NCI-H2107 treated with DMSO at 0.1 percent for 48 hours (cell line): Measurements from ENCODE around the gene PHC3.
"Not testable (repeated sequence)": the region's sequence is repeated elsewhere in the genome, so short reads cannot be mapped to it uniquely, and the experiment has no call there.

Experiments
- DNase-seq: peaks from one replicate; lab custom pipeline; 2025; ENCODE audit not compliant: unreplicated experiment; lab: John Stamatoyannopoulos, UW

Gene PHC3, protein sequence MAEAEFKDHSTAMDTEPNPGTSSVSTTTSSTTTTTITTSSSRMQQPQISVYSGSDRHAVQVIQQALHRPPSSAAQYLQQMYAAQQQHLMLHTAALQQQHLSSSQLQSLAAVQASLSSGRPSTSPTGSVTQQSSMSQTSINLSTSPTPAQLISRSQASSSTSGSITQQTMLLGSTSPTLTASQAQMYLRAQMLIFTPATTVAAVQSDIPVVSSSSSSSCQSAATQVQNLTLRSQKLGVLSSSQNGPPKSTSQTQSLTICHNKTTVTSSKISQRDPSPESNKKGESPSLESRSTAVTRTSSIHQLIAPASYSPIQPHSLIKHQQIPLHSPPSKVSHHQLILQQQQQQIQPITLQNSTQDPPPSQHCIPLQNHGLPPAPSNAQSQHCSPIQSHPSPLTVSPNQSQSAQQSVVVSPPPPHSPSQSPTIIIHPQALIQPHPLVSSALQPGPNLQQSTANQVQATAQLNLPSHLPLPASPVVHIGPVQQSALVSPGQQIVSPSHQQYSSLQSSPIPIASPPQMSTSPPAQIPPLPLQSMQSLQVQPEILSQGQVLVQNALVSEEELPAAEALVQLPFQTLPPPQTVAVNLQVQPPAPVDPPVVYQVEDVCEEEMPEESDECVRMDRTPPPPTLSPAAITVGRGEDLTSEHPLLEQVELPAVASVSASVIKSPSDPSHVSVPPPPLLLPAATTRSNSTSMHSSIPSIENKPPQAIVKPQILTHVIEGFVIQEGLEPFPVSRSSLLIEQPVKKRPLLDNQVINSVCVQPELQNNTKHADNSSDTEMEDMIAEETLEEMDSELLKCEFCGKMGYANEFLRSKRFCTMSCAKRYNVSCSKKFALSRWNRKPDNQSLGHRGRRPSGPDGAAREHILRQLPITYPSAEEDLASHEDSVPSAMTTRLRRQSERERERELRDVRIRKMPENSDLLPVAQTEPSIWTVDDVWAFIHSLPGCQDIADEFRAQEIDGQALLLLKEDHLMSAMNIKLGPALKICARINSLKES

DNA sequence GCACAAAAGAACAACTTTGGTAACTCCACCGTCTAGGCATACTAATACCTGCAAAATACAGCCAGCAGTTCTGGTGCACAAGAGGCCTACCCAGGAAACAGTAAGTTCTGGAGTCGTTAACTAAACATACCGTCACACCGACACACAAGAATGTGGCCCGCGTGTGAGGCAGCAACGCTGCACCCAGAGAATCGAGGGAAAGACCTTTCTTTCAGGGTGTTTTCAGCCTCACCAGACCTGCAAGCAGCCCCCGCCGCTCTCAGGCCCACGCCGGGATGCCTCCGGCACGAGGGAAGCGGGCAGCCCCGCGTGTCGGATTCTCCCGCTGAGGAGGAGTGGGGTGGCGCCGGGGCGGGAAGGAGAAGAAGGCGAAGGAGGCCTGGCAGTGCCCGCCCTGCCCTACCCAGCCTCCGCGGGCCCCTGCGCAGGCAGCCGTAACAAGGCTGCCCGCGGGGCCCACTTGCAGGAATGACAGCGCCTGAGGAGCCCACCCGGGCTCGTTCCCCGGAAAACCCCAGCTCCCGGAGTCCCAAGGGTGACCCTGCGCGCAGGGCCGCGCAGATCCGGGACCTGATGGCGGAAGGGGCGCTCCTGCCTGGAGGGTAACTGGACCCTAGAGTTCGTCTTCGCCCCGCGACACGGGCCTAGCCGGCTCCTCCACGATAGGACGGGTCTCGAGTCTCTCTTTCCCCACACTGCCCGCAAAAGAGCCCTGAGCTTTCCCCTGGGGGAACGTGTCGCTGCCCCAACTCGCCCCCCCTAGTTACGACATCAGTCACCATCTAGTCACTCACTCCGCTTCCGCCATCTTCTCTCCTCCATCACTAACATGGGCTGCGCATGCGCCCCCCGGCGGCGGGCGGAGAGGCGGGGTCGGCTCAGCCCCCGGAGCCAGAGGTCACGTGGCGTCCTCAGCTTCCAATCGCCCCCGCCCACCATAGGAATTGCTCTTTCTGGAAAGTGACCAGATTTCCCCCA is at the start of gene PHC3:
Gene PHC3, minus strand, starts transcription at position 826 of the 978 bp plus-strand sequence. Its CDS starts 18 bp downstream, at position 808.
- peak; percentile 97 for DNase-seq

DNA sequence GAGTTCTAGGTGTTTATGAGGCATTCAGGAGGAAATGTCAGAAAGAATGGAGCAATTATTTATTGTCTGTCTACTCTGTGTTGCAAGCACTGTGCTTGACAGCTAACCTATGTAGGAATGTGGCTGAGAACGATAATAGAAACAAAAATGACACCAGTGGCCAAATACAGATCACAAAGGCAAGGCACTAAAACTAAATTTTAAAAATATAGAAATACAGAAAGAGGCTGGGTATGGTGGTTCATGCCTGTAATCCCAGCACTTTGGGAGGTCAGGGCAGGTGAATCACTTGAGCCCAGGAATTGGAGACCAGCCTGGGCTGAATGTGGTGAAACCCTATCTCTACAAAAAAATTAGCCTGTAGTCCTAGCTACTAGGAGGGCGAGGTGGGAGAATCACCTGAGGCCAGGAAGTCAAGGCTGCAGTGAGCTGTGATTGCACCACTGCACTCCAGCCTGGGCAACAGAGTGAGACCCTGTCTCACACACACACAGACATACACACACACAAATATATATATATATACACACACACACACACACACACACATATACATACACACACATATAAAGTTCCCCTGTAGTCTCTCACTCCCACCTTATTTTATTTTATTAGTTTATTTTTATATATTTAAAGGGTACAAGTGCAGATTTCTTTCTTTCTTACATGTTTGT is 46.7 kb upstream of the PHC3 start:
- DNase-seq, result no peak

DNA sequence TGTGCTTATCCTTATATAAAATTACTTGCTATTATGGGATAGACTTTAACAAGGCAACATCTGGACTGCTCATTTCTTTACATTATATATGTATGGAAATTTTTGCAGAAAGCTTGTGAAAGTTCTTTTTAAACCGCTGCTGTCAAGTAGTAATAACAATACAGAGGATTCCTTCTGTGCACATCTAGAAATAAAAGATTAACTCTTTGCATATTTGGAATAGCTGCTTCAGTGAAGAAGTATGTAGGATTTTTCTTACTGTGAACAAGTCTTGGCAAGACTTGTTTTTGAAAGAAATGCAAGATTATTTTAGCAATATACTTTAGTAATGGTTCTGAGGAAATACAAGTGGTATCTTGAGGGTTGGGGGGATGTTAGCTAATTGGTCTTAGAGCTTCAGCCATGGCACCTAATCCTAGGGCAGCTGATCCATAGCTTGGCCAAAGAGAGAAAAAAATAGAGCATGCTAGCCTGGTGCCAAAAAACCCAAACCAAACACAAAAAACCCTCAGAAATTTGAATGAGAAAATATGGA is 45.0 kb upstream of the PHC3 start:
- no peak for DNase-seq

DNA sequence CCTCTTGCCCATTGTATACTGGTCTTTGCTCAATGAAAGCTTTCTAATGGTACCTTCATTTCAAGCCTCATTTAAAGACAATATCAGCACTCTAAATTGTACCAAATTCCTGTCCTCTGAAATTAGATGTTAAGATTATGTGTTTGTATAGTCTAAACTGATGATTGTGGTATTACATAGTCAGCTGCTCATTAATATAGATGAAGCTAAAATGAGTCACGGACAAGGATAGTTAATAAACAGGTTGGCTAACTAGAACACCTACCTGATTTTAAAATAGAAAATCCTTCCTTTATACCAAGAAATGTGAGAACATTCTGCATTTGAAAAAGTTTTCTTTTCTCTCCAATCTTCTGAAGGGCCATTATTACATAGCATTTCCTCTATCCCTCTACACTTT is 43.6 kb upstream of the PHC3 start:
- DNase-seq, result no peak

DNA sequence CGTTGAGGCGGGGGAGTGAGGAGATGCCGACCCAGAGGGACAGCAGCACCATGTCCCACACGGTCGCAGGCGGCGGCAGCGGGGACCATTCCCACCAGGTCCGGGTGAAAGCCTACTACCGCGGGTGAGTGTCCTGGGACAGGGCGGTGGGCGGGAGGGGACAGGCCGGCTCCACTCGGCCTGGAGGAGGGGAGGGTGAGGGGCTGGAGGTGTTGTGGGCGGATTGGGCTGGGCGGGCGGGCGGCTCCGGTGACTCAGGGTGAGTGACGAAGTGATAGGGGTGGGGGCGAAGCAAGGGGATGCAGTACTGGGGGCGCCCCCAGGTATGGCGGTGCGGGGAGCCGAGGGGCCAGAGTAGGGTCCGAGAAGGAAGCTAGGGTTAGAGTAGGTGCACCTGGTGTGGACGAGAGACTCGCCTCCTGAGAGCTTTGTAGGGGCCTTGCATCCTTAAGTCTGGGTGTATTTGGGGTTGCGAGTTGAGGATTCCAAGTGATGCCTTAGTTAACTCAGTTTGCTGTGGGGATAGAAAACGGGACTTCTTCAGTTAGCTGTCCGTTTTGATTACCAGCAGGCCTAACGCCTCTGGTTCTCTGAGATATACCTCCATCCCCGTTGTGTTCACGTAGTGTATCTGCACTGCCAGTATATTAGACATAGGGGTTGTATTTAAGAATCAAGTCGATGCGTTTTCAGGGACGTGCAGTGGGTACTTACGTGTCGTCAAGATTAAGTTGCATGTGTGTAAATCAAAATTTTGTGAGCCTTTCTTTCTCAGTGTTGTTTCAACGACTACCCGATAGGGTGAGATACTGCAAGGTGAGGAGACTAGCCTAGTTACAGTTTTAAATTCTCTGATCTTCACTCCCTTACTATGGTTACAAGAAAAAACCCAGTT is 41.4 kb upstream of the PHC3 start:
- DNase-seq, result peak; percentile 68

DNA sequence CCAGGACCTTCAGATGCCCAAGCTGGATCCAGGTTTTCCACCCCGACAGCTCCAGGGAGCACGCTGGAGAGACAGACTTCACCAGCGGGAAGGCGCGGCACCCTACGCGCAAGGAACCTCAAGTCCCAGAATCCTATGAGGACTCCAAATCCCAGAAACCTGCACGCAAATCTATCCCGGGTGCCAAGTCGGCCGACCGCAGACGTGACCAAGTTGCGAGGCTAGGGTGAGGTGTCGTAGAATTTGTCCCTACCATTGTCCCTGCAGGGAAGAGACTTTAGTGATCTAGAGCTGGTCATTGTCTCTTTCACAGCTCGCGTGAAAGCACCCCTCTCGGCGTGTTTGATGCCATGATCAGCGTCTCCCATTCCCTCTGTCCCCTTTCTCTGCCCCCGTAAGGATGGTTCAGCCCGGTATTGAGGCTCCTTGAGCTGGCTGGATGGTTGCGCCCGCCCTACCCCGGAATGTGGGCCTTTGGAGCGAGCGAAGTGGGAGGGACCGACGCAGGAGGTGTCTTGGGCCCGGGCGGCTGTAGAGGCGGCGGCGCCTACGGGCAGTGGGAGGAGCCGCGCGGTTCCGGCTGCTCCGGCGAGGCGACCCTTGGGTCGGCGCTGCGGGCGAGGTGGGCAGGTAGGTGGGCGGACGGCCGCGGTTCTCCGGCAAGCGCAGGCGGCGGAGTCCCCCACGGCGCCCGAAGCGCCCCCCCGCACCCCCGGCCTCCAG is 40.6 kb upstream of the PHC3 start, which contains the start of gene PRKCI:
Gene PRKCI, plus strand, starts transcription at position 501 of the 723 bp plus-strand sequence. CDS start 246 bp downstream, outside the sequence.
- DNase-seq, result peak; percentile 99

DNA sequence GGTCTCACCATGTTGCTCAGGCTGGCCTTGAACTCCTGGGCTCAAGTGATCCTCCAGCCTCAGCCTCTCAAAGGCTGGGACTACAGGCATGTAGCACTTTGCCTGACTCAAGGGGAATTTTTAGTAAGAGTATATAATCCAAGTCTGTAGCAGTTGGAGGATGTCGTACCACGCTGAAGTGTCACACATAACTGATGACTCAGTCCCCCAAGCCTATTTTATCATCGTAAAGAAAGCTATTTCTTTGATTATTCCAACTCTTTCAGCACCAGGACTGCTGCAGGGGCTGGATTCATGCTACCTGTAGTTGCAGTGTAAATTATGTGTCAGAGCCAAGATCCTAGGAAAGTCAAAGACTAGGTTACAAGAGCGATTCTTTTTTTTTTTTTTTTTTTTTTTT is 39.3 kb upstream of the PHC3 start:
- DNase-seq, result no peak

DNA sequence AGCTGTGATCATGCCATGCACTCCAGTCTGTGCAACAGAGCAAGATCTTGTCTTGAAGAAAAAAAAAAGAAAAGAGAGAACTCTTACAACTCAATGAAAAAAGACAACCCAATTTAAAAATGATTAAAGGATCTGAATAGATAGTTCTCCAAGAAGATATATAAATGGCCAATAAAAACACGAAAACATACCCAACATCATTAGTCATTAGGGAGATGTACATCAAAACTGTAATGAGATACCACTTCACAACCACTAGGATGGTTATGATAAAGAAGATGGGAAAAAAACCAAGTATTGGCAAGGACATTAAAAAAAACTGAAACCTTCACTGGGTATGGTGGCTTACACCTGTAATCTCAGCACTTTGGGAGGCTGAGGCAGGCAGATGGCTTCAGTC is 38.3 kb upstream of the PHC3 start:
- DNase-seq, result no peak

DNA sequence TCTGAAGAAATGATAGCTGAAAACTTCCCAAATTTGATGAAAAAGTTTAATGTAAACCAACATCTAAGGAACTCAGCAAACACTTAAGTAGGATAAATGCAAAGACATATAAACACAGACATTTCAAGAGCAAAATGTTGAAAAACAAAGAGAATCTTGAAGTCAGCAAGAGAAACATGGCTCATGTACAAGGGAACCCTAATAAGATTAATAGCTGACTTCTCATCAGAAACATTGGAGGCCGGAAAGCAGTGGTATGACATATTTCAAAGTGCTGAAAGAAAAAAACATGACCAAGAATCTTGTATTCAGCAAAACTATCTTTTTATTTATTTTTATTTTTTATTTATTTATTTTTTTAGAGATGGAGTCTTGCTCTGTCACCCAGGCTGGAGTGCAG is 30.1 kb upstream of the PHC3 start:
- no peak for DNase-seq

DNA sequence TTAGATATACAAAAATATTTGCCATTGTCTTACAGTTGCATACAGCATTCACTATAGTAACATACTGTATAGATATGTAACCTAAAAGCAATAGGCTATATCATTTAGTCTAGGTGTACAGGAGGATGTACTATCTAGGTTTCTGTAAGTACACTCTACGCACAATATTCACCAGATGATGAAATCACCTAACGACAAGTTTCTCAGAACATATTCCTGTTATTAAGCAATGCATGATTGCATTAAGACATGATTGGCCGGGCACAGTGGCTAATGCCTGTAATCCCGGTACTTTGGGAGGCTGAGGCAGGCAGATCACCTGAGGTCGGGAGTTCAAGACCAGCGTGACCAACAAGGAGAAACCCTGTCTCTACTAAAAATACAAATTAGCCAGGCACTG is 26.2 kb upstream of the PHC3 start:
- no peak for DNase-seq

DNA sequence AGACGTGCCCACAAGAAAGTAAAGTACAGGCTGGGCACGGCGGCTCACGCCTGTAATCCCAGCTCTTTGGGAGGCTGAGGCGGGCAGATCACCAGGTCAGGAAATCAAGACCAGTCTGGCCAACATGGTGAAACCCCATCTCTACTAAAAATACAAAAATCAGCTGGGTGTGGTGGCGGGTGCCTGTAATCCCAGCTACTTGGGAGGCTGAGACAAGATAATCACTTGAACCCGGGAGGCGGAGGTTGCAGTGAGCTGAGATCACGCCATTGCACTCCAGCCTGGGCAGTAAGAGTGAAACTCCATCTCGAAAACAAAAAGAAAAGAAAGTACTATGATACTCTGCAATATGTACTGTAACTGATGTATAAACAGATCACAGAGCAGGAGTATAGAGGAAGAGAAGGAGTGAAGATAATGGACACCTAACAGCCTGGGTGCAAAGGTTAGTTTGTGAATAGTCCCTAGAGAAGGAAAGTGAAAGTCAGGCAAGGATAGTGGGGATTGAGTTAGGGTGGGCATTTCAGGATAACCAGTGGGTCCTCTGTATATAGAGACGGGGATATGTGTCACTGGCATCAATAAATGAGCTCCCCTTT is 24.7 kb upstream of the PHC3 start:
- DNase-seq, result not testable (repeated sequence)

DNA sequence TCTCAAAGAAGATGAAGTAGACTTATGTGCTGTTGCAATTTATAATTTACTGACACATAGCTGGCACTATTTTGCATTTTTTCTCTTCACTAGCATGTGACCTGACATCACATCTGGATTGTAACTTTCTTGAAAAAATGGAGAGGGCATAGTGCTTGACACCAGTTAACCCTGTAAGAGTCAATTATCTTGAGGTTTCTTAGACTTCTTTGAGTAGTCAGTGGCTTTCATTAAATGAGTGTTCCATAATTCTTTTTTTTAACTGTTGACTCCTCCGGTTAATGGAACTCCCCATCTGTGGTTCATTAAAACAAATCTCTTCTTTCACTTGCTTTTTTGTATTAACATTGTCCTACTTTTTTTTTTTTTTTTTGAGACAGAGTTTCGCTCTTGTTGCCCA is 23.8 kb upstream of the PHC3 start:
- DNase-seq, result no peak

DNA sequence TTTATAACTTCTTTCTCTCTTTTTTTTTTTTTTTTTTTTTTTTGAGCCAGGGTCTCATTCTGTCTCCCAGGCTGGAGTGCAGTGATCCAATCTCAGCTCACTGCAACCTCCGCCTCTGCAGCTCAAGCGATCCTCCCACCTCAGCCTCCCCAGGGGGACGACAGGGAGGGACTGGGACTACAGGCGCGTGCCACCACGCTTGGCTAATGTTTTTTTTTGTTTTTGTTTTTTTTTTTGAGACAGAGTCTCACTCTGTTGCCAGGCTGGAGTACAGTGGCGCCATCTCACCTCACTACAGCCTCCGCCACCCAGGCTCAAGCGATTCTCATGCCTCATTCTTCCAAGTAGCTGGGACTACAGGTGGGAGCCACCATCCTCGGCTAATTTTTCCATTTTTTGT is 23.0 kb upstream of the PHC3 start:
- no peak for DNase-seq

DNA sequence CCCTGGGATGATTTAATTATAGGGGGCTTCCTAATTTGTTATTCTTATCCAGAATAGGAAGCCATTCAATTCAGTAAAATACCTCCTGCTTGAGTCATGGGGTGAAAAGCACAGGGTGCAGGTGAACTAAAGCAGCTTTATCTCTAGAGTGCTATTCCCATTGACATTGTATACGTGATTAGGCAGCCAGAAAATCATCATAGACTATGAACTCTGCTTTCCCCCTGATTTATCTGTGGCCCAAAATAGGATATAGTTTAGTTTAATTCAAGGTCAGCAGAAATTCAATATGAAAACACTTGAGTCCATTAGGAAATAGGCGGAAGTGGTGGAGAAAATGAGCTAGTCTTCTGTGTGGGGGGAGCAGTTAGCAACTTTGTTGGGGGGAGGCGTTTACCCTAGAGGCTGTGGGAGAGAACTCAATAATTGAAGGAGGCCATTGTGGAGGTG is 22.5 kb upstream of the PHC3 start:
- DNase-seq, result no peak

DNA sequence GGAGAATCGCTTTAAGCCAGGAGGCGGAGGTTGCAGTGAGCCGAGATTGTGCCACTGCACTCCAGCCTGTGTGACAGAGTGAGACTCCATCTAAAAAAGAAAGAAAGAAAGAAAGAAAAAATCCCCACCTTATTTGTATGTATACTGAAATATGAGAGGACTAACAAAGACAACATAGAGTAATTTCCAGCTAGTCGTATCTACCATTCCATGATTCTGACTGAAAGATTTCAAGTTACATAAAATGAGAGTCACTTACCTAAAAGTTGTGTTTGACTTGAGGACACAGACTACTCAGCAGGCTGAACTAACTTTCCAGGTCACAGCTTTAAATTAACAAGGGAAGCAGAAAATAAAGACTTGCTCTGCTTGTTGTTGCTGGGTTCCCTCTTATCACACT is 21.9 kb upstream of the PHC3 start:
- DNase-seq, result no peak

DNA sequence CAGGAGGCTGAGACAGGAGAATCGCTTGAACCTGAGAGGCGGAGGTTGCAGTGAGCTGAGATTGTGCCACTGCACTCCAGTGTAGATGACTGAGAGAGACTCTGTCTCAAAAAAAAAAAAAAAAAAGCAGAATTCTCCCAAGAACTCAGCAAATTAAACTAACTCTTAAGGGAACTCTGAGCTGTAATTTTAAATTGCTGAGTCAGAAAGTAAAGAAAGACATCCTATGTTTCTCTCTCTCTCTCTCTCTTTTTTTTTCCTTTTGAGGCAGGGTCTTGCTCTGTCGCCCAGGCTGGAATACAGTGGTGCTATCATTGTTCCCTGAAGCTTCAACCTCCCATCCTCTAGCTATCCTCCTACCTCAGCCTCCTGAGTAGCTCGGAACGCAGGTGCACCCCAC is 20.0 kb upstream of the PHC3 start:
- no peak for DNase-seq

DNA sequence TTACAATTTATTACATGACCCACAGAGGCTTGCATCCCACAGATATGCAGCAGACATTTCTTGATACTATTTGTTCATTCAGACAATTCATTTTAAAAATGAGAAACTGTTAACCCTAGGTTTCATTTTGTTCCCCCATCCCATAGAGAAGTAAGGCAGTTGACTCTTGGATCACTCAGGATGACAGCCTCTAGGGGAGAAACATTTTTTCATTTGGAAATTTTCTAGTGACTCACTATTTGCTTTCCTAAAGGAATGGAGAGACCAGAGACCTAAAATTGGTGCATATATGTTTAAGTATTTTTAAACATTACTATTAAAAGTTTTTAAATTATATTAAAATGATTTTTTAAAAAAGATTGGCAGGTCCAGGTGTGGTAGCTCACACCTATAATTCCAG is 19.5 kb upstream of the PHC3 start:
- DNase-seq, result no peak

DNA sequence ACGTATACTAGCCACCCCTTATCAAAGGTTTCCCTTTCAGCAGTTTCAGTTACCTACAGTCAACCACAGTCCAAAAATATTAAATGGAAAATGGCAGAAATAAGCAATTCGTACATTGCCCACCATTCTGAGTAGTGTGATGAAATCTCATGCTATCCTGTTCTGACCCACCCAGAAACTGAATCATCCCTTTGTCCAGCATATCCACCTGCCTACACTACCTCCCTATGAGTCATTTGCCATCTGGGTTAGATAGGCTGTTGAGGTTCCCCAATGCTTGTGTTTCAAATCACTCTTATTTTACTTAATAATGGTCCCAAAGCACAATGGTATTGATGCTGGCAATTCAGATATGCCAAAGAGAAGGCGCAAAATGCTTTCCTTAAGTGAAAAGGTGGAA is 15.3 kb upstream of the PHC3 start:
- no peak for DNase-seq
